ENCODE results near the gene MCEMP1.

Gene MCEMP1

GRCh38 chr19:7698583-7698982 lies 21.7 kb downstream of the MCEMP1 start:
- no peak for DNase-seq (ENCODE audit: low read depth)

GRCh38 chr19:7699003-7699402 lies 22.1 kb downstream of the MCEMP1 start:
- no peak for DNase-seq (ENCODE audit: low read depth)

- peak; percentile 29 for DNase-seq (ENCODE audit: low read depth)
Observed at GRCh38 chr19:7699417-7700401, 22.8 kb downstream of the MCEMP1 start.

- DNase-seq (ENCODE audit: low read depth), result no peak
Observed at GRCh38 chr19:7701049-7701653, 24.3 kb downstream of the MCEMP1 start.

- no peak for DNase-seq (ENCODE audit: low read depth)
Observed at GRCh38 chr19:7701654-7702457, 25.0 kb downstream of the MCEMP1 start, which contains the start of gene FCER2. Gene FCER2, minus strand, starts transcription at chr19:7702131. Its CDS starts 2,371 bp downstream, at chr19:7699760.

- DNase-seq (ENCODE audit: low read depth), result no peak
Observed at GRCh38 chr19:7703332-7703731, 26.4 kb downstream of the MCEMP1 start.

GRCh38 chr19:7704280-7705060 lies 27.6 kb downstream of the MCEMP1 start:
- DNase-seq (ENCODE audit: low read depth), result no peak

GRCh38 chr19:7705387-7706187 lies 28.7 kb downstream of the MCEMP1 start:
- no peak for DNase-seq (ENCODE audit: low read depth)

- DNase-seq (ENCODE audit: low read depth), result no peak
Observed at GRCh38 chr19:7706188-7706954, 29.5 kb downstream of the MCEMP1 start.

GRCh38 chr19:7706955-7707456 lies 30.1 kb downstream of the MCEMP1 start:
- no peak for DNase-seq (ENCODE audit: low read depth)

GRCh38 chr19:7709932-7710460 lies 33.1 kb downstream of the MCEMP1 start:
- DNase-seq (ENCODE audit: low read depth), result no peak

- no peak for DNase-seq (ENCODE audit: low read depth)
Observed at GRCh38 chr19:7710616-7711015, 33.7 kb downstream of the MCEMP1 start.

- DNase-seq (ENCODE audit: low read depth), result no peak
Observed at GRCh38 chr19:7715671-7716070, 38.8 kb downstream of the MCEMP1 start.

- no peak for DNase-seq (ENCODE audit: low read depth)
Observed at GRCh38 chr19:7716762-7717161, 39.9 kb downstream of the MCEMP1 start.

- DNase-seq (ENCODE audit: low read depth), result no peak
Observed at GRCh38 chr19:7718668-7719067, 41.8 kb downstream of the MCEMP1 start.

- DNase-seq (ENCODE audit: low read depth), result no peak
Observed at GRCh38 chr19:7720351-7720750, 43.5 kb downstream of the MCEMP1 start.

- DNase-seq (ENCODE audit: low read depth), result no peak
Observed at GRCh38 chr19:7722231-7722651, 45.4 kb downstream of the MCEMP1 start.

GRCh38 chr19:7725791-7726190 lies 48.9 kb downstream of the MCEMP1 start:
- no peak for DNase-seq (ENCODE audit: low read depth)

- no peak for DNase-seq (ENCODE audit: low read depth)
Observed at GRCh38 chr19:7729211-7729610, 52.3 kb downstream of the MCEMP1 start.
